ENCODE measurements around the gene ATAD2B. TPM values are rescaled to one million over a fixed set of nuclear protein-coding genes. Genes with fewer than 3 reads are reported as not detected.
"Not testable (repeated sequence)": the region's sequence is repeated elsewhere in the genome, so short reads cannot be mapped to it uniquely, and the experiment has no call there.

ATAD2B gene
- total RNA-seq, 2 experiments from 2014 or later, result 11.9 to 12.3 TPM

DNA sequence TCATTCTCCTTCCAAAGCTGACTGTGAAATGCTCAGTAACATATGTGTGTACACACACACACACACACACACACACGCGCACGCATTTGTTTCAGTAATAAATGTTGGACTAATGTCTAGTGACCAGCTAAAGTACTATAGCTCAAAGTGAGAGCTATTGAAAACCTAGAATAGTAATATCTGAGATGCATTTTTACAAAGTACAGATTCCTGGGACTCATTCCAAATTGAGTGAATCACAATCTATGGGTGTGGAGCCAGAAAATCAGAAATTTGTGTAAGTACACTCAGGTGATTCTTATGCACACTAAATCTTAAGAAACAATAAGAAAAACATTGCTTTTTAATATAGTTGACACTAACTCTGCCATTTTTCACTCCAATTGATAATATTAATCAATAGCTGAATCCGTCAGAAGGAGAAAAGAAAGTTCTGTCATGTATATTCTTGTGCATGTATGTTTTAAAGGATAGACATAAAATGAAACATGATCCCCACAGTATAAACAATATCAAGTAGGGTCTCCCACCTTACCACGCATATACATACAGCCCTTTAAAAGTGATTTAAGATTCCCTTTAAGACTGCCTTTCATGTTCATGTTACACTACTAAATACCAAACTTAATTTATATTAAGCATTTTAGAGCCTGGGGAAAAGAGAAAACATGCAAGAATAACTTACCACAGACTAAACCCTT lies 123.5 kb downstream of the ATAD2B start:
- H3K9me3 Mint-ChIP-seq, result no peaks in the 10 kb centered on the region
- peaks cover 4% of the 10 kb centered on the region for H3K36me3 Mint-ChIP-seq
- H3K27me3 Mint-ChIP-seq, result no peaks in the 10 kb centered on the region
- DNase-seq, result no peak
- H3K27ac Mint-ChIP-seq, result no peak overlapping the region
- H3K4me1 Mint-ChIP-seq, result peaks cover 3% of the 10 kb centered on the region
- no peak overlapping the region for H3K4me3 Mint-ChIP-seq

DNA sequence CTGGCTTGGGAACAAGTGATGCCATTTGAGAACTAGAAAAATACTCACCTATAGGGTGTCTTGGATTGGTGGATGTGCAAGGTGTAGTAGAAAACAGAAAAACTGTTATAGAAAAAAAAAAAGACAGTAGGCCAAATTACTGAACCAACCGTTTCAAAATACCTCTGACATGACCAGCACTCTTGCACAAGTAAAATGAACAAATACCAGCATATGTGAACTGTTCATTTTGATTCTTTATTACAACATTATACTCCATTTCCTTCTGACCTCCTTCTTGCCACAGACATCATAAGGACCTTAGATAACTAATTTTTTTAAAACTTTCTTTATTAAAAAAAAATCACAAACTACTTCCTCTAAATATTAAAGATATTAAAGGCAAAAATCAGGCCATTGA lies 125.5 kb downstream of the ATAD2B start:
- peaks cover 2% of the 10 kb centered on the region for H3K36me3 Mint-ChIP-seq
- H3K9me3 Mint-ChIP-seq, result no peaks in the 10 kb centered on the region
- H3K4me3 Mint-ChIP-seq, result no peak overlapping the region
- DNase-seq, result no peak
- no peaks in the 10 kb centered on the region for H3K27me3 Mint-ChIP-seq
- H3K4me1 Mint-ChIP-seq, result peaks cover 7% of the 10 kb centered on the region
- H3K27ac Mint-ChIP-seq, result no peak overlapping the region

DNA sequence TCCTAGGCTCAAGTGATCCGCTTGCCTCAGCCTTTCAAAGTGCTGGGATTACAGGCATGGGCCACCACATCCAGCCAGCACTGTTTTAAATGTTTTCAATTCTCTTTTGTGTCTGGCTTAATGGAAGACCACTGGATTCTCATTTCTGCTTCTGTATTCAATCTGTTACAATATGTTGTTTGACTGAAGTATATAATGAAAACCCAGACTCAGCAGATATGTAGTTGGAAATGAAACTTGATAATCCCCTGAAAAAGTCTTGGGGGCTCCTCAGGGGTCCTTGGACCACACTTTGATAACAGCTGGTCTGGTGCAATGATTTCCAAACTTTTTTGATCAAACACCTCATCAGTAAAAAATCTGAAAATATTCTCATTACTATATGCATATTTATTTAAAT lies 132.7 kb downstream of the ATAD2B start:
- H3K27ac Mint-ChIP-seq, result no peak overlapping the region
- peaks cover 7% of the 10 kb centered on the region for H3K36me3 Mint-ChIP-seq
- H3K9me3 Mint-ChIP-seq, result no peaks in the 10 kb centered on the region
- peaks cover 6% of the 10 kb centered on the region for H3K4me1 Mint-ChIP-seq
- H3K27me3 Mint-ChIP-seq, result no peaks in the 10 kb centered on the region
- DNase-seq, result no peak
- no peak overlapping the region for H3K4me3 Mint-ChIP-seq

DNA sequence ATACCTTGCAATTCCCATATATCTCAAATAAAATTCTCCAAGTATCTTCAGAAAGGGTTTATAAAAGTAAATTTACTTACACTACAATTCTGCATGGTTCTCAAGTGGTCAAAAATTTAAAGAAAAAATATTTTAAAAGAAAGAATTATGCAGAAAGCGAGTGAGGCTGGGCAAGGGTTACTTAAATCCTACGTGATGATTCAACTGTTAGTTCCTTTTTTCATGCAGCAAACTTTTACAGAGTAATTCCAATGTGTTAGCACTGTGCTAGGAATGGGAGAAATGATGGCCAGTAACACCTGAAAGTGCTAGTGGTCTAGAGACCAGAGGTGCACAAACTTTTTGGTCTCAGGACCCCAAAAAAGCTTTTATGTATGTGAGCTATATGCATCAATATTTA lies 133.4 kb downstream of the ATAD2B start:
- Mint-ChIP-seq H3K27me3 (no peaks in the 10 kb centered on the region), H3K27ac (no peak overlapping the region), H3K4me3 (no peak overlapping the region), H3K36me3 (peaks cover 9% of the 10 kb centered on the region), H3K4me1 (peaks cover 12% of the 10 kb centered on the region), H3K9me3 (no peaks in the 10 kb centered on the region)
- no peak for DNase-seq

DNA sequence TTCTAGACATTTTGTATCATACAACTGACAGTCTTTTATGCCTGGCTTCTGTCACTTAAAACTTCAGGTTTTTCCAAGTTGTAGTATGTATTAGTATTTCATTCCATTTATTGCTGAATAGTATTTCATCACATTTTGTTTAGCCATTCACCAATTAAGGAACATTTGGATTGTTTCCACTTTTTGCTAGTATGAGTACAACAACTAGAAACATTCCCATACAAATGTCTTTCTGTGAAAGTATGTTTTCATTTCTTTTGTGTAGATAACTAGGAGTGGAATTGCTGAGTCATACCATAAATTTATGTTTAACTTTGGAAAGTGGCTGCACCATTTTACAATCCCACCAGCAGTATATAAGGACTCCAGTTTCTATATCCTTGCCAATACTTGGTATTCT lies 135.9 kb downstream of the ATAD2B start:
- Mint-ChIP-seq H3K27ac (no peak overlapping the region), H3K4me1 (peaks cover 19% of the 10 kb centered on the region), H3K36me3 (peaks cover 19% of the 10 kb centered on the region), H3K27me3 (no peaks in the 10 kb centered on the region), H3K4me3 (no peak overlapping the region), H3K9me3 (no peaks in the 10 kb centered on the region)
- no peak for DNase-seq

DNA sequence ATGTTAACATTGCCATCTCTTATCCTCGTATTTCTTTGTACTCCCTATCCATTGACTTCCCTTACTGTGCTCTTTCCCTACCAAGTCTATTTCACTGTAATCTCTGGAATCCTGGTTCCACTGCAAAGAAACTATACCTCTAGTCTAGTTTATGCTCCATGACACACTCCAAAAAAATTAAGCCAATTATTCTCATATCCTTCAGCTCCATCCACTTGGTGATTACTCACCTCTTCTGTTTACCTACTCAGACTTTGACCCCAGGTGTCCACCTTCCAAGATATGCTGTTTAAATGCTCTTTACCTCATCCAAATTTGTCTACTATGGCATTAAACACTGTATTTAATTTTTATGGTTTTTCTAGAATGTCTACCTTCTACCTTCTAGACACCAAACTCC lies 137.9 kb downstream of the ATAD2B start:
- H3K4me3 Mint-ChIP-seq, result no peak overlapping the region
- H3K27me3 Mint-ChIP-seq, result no peaks in the 10 kb centered on the region
- no peaks in the 10 kb centered on the region for H3K9me3 Mint-ChIP-seq
- peaks cover 19% of the 10 kb centered on the region for H3K4me1 Mint-ChIP-seq
- peaks cover 22% of the 10 kb centered on the region for H3K36me3 Mint-ChIP-seq
- DNase-seq, result no peak
- no peak overlapping the region for H3K27ac Mint-ChIP-seq

DNA sequence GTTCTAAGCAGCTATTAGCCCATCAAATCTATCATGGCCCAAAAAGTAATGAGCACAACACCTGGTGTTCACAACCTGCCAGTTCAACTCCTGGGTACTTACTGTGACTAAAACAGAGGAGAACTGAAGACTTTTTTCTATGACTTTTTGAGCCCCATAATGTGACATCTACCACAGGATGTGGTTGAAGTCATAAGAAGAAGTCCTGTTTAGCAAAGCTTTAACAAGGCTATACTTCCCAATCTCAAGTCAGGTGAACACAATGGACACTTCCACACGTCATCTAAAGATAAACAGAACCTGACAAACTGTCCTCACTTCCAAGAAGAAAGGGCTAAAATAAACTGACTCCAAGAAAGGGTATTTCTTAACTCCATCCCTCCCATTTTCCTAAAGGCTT lies 138.8 kb downstream of the ATAD2B start:
- no peak for DNase-seq
- Mint-ChIP-seq H3K4me1 (peaks cover 19% of the 10 kb centered on the region), H3K27ac (no peak overlapping the region), H3K4me3 (no peak overlapping the region), H3K9me3 (no peaks in the 10 kb centered on the region), H3K27me3 (no peaks in the 10 kb centered on the region), H3K36me3 (peaks cover 22% of the 10 kb centered on the region)

DNA sequence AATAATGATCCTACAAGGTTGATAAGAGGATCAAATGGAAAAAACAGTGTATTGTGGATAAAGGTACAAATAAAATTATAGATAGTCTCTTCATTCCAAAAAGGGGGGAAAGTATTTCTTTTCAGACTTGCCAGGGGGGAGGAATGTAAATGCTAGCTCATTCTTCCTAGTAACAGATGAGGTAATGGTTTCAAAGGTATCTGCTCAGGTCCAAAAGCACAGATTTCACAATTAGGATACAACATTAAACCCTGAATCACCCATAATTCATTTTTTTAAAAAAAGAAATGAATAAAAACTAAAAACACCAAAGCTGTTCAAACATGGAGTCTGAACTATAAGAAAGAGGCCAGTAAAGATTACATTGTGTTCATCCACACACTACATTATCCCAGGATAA lies 142.0 kb downstream of the ATAD2B start:
- H3K4me3 Mint-ChIP-seq, result no peak overlapping the region
- DNase-seq, result no peak
- H3K27me3 Mint-ChIP-seq, result no peaks in the 10 kb centered on the region
- H3K9me3 Mint-ChIP-seq, result no peaks in the 10 kb centered on the region
- H3K4me1 Mint-ChIP-seq, result peaks cover 19% of the 10 kb centered on the region
- peaks cover 19% of the 10 kb centered on the region for H3K36me3 Mint-ChIP-seq
- no peak overlapping the region for H3K27ac Mint-ChIP-seq

DNA sequence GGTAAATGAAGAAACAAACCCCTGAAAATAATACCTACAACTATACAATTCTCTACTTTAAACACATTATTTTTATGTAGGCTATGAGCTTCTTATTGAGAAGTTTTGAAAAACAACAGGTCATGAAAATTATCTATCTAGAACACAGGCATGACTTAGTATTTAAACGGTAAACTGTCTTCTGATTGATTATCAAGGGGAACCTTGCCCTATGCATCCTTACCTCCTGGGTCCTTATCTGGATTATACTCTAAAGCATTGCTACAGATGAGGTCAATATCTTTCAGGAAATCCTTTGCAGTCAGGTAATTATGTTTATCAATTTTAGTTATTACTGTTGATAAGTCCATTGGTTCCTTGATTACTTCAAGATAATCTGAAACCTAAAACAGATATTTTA lies 144.3 kb downstream of the ATAD2B start:
- DNase-seq, result no peak
- peaks cover 2% of the 10 kb centered on the region for H3K4me1 Mint-ChIP-seq
- no peaks in the 10 kb centered on the region for H3K9me3 Mint-ChIP-seq
- peaks cover 9% of the 10 kb centered on the region for H3K36me3 Mint-ChIP-seq
- no peaks in the 10 kb centered on the region for H3K27me3 Mint-ChIP-seq
- no peak overlapping the region for H3K4me3 Mint-ChIP-seq
- no peak overlapping the region for H3K27ac Mint-ChIP-seq

DNA sequence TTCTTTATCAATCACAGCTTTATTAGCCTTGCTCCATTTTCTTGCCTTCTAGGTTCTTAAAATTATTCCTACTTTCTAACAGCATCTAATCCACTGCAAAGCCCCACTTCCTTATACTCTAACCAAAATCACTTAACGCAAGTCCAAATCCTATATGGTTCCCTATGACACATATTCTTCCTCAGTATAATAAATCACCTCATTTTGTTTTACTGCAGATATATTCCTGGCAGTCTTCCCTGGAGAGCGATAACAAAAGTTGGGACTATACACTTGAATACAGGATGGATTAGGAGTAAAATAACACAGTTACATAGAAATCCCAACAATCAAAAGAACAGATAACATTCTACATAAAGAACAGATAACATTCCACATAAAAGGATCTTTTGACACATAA lies 144.8 kb downstream of the ATAD2B start:
- Mint-ChIP-seq H3K27me3 (no peaks in the 10 kb centered on the region), H3K36me3 (peaks cover 7% of the 10 kb centered on the region), H3K9me3 (no peaks in the 10 kb centered on the region), H3K4me1 (no peaks in the 10 kb centered on the region), H3K27ac (no peak overlapping the region), H3K4me3 (no peak overlapping the region)
- DNase-seq, result no peak

DNA sequence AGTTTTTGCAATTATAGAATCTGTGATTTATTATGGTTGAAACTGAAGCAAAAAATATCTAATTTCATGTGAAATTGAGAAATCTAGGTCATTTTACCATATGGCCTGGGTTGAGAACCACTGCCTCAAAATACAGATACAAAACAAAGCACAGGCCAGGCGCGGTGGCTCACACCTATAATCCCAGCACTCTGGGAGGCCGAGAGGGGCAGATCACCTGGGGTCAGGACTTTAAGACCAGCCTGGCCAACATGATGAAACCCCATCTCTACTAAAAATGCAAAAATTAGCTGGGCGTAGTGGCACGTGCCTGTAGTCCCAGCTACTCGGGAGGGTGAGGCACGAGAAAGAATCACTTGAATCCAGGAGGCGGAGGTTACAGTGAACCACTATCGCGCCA lies 146.5 kb downstream of the ATAD2B start:
- not testable (repeated sequence) for DNase-seq, H3K36me3 Mint-ChIP-seq, H3K4me1 Mint-ChIP-seq, H3K27ac Mint-ChIP-seq, H3K27me3 Mint-ChIP-seq, H3K9me3 Mint-ChIP-seq, H3K4me3 Mint-ChIP-seq

DNA sequence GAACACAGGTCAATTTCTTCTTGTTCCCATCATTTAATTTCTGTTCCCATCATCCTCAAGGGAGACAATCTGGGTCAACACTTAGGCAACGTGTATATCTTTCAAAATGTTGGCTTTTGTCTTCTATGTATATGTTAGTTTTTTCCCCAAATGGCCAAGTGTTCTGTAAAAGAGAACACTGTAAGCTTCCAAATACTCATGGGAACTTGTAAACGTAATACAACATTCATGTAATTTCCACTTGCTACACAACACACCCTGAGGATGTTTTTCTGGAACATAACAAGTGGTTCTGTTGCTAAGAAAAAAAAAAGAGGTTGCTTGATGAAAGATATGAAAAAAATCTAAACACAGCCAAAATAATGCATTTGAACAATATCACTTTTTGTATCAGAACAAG lies 149.1 kb downstream of the ATAD2B start:
- H3K27me3 Mint-ChIP-seq, result no peaks in the 10 kb centered on the region
- no peak overlapping the region for H3K4me3 Mint-ChIP-seq
- H3K36me3 Mint-ChIP-seq, result peaks cover 14% of the 10 kb centered on the region
- no peak overlapping the region for H3K27ac Mint-ChIP-seq
- no peaks in the 10 kb centered on the region for H3K4me1 Mint-ChIP-seq
- DNase-seq, result no peak
- H3K9me3 Mint-ChIP-seq, result no peaks in the 10 kb centered on the region

DNA sequence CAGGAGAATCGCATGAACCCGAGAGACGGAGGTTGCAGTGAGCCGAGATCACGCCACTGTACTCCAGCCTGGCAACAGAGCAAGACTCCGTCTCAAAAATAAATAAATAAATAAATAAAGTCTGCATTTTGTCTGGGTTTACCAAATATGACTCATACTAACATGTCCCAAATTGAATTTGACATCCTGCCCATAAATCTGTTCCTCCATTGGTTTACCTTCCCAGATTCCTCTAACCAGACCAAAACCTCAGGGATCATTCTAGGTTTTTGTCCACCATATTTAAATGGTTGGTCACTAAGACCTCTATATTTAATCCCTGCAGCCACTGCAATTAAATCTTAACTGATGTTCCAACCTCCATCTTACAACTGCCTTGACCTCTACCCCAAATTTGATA lies 150.9 kb downstream of the ATAD2B start:
- Mint-ChIP-seq H3K27me3 (no peaks in the 10 kb centered on the region), H3K4me3 (no peak overlapping the region), H3K9me3 (peaks cover 5% of the 10 kb centered on the region), H3K36me3 (peaks cover 23% of the 10 kb centered on the region), H3K4me1 (no peaks in the 10 kb centered on the region), H3K27ac (no peak overlapping the region)
- DNase-seq, result no peak

DNA sequence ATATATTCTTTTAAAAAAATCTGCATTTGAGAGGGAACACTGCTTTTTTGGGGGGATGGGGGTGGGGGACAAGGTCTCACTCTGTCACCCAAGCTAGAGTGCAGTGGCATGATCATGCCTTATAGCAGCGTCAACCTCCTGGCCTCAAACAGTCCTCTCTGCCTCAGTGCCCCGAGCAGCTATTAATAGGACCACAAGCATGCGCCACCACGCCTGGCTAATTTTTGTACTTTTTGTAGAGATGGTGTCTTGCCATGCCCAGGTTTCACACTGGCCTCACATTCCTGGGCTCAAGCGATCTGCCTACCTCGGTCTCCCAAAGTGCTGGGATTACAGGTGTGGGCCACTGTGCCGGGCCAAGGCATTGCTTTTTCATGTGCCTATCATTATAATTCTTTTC lies 154.2 kb downstream of the ATAD2B start:
- Mint-ChIP-seq H3K4me3 (no peak overlapping the region), H3K27ac (no peak overlapping the region), H3K27me3 (no peaks in the 10 kb centered on the region), H3K36me3 (peaks cover 31% of the 10 kb centered on the region), H3K4me1 (no peaks in the 10 kb centered on the region), H3K9me3 (peaks cover 5% of the 10 kb centered on the region)
- DNase-seq, result no peak

DNA sequence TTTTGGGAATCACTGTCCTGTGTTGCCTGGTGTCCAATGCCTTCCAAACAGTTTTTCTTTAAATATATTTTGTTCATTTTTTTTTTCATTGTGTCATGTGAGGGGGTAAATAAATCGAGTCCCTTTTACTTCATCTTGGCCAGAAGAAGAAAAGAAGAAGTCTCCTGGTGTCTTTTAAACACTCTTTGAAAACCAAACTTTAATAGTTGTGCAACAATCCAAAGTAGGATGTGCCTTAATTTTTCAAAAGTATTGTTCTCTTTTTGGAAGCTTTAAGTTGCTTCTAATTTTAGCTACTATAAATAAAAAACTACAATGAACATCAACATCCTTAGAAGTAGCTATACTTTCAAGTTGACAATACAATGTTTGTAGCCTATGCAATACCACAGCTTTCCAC lies 154.9 kb downstream of the ATAD2B start:
- peaks cover 32% of the 10 kb centered on the region for H3K36me3 Mint-ChIP-seq
- H3K9me3 Mint-ChIP-seq, result peaks cover 5% of the 10 kb centered on the region
- no peak overlapping the region for H3K4me3 Mint-ChIP-seq
- H3K27ac Mint-ChIP-seq, result no peak overlapping the region
- no peaks in the 10 kb centered on the region for H3K4me1 Mint-ChIP-seq
- no peak for DNase-seq
- no peaks in the 10 kb centered on the region for H3K27me3 Mint-ChIP-seq

DNA sequence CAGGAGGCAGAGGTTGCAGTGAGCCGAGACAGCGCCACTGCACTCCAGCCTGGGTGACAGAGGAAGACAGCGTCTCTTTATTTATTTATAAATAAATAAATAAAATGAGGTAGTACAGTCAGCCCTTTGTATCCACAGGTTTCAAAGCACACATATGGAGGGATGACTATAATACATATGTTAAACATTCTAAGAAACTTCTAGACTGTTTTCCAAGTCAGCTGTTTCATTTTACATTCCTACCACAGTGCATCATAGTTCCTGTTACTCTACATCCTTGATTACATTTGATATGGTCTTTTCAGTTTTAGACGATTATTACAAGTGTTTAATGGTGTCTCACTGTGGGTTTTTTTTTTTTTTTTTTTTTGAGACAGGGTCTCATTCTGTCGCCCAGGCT lies 157.6 kb downstream of the ATAD2B start:
- no peak for DNase-seq
- H3K4me1 Mint-ChIP-seq, result peaks cover 3% of the 10 kb centered on the region
- peaks cover 30% of the 10 kb centered on the region for H3K36me3 Mint-ChIP-seq
- no peak overlapping the region for H3K4me3 Mint-ChIP-seq
- H3K27me3 Mint-ChIP-seq, result no peaks in the 10 kb centered on the region
- no peak overlapping the region for H3K27ac Mint-ChIP-seq
- peaks cover 5% of the 10 kb centered on the region for H3K9me3 Mint-ChIP-seq
